Transverse colon (tissue), 4 donors: ENCODE data around the gene TAF15. TPM values are rescaled to one million over a fixed set of nuclear protein-coding genes. Genes with fewer than 3 reads are reported as not detected.

ENCODE experiments used
- DNase-seq: peaks from one replicate; pipeline ENCODE4 v3.0.0-alpha.2; 2019
- H3K27ac ChIP-seq, 4 donors: fragments of 200-600 bp; sonication (generic); 2 replicates each; pipeline ENCODE4 v1.5.1; 2016 to 2018; ENCODE audit warnings: inconsistent platforms in 4 of 4
- H3K27me3 ChIP-seq: fragments of 200-600 bp; sonication (generic); 2 replicates; pipeline ENCODE4 v1.5.1; 2017; ENCODE audit warnings: inconsistent platforms
- H3K36me3 ChIP-seq, 4 donors: fragments of 200-600 bp; sonication (generic); 2 replicates each; pipeline ENCODE4 v1.5.1; 2017 to 2019; ENCODE audit warnings: inconsistent platforms in 4 of 4
- H3K4me1 ChIP-seq, 4 donors: fragments of 200-600 bp; sonication (generic); 2 replicates each; pipeline ENCODE4 v1.5.1; 2017 to 2020; ENCODE audit warnings: inconsistent platforms in 4 of 4
- H3K4me3 ChIP-seq, 4 donors: fragments of 200-600 bp; sonication (generic); 1 replicate in 1 of 4; 2 replicates in 3 of 4; pipeline versions ENCODE4 v1.5.1 to v1.6.1; 2017 to 2019; ENCODE audit warnings: inconsistent platforms in 4 of 4
- H3K9me3 ChIP-seq, 2 donors: fragments of 200-600 bp; sonication (generic); 2 replicates each; pipeline ENCODE4 v1.5.1; 2017 to 2019; ENCODE audit warnings: inconsistent platforms in 2 of 2
- EP300 ChIP-seq: sonication (generic); formaldehyde crosslinking; IDR thresholded peaks from one replicate; pipeline ENCODE4 v1.6.1; 2017; ENCODE audit warnings: antibody characterized with exemption, low read depth
- POLR2A ChIP-seq: fragments of 450-650 bp; IDR thresholded peaks from one replicate; pipeline ENCODE4 v1.6.1; 2016; ENCODE audit warnings: antibody characterized with exemption, mild to moderate bottlenecking, moderate library complexity
- POLR2AphosphoS5 ChIP-seq, 3 donors: sonication (generic); formaldehyde crosslinking; IDR thresholded peaks; one replicate each; pipeline ENCODE4 v1.6.1; 2016; ENCODE audit warnings: antibody characterized with exemption in 3 of 3
- WGBS, 2 donors: methylation state at CpG; one replicate each; pipeline ENCODE4 v1.1.5; 2018; ENCODE audit warnings: low coverage in 1 of 2; 5-methylcytosine and 5-hydroxymethylcytosine counted together
- in situ Hi-C, 4 donors: fragments of 200-750 bp; cut with MboI; loops; one replicate each; pipeline versions ENCODE4 v1.15.0 to v1.15.1; 2017; ENCODE audit warnings: low sequenced_read_pairs in 3 of 4, low pct_ligation_motif_present in 1 of 4, low pct_unique_long_range_greater_than_20kb in 1 of 4
- intact Hi-C: fragments of 100-400 bp; cut with DNase I; formaldehyde crosslinking; loops from one replicate; pipeline ENCODE4 v1.15.1; 2023; ENCODE audit warnings: low total_unique reads
- total RNA-seq, 4 donors: library from RNA; depleted of rRNA; stranded (reverse); fragments of >200 nt; gene quantifications; one replicate each; pipeline ENCODE4 v1.1.0, GENCODE V29; 2016
- TF ChIP-seq, protein P1 (sequence below), 5 experiments: fragments of 200-600 bp in 3 of 5; fragments of 450-650 bp in 2 of 5; sonication (generic) in 3 of 5; IDR thresholded peaks; 1 replicate in 2 of 5; 2 replicates in 3 of 5; pipeline ENCODE4 v1.5.1; 2016 to 2017; ENCODE audit warnings: antibody characterized with exemption in 5 of 5, inconsistent platforms in 3 of 5, mild to moderate bottlenecking in 2 of 5, moderate library complexity in 1 of 5

TAF15 gene
- total RNA-seq, 4 donors from 2014 or later: 13.1 to 74.3 (median 37.9) TPM

DNA sequence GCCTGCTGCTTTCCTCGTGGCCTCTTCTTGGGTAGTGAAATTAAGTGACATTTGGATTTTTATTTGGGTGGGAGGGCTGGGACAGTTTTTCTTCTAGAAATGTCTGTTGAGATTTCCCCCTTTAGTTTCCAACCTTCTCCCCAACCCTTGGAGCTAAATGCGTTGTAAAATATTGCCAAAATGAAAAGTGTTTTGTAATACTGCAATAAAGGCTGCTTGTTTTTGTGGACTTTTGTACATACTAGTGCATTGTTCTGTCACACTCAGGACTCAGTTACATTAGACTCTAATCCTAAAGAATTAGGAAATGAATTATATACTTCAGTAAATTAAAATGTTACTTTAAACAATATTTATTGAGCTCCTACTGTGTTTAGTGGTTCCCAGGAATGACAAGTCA, 37.7 kb downstream of the TAF15 start:
- in situ Hi-C loops: no loop called here

DNA sequence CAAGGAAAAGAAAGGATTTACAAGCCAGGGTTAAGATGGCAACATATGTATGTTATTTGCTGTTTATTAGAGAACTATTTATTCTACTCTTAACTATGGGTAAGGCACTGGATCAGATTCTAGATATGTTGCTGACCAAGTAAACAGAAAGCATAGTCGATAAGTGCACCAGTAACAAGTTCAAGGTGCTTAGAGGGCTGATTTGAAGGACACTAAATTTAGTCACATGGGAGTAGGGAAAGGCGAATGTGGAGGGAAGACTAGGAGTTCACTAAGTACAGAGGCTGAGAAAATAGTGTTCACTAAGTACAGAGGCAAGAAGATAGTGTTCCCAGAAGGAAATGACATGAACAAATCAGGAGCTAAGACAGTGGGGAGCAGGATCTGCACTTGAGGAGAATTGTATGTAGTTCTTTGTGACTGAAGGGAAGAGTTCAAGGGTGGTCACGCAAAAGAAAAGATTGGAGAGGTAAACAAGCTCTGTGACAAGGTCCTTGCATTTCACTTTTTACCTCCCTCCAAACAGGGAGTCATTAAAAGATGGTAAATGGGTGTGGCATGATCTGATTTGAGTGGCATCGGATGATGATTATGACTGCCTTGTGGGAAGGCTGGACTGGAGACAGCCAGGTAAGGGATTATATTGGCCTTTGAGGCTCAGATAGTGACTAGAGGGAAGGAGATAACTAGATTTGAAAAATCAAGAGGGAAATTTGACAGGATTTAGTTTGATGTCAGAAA, 38.5 kb downstream of the TAF15 start:
- intact Hi-C loops (no loop called here), in situ Hi-C loops (no loop called here)
- no peak for TF ChIP-seq POLR2A
- TF ChIP-seq, protein P1, sequence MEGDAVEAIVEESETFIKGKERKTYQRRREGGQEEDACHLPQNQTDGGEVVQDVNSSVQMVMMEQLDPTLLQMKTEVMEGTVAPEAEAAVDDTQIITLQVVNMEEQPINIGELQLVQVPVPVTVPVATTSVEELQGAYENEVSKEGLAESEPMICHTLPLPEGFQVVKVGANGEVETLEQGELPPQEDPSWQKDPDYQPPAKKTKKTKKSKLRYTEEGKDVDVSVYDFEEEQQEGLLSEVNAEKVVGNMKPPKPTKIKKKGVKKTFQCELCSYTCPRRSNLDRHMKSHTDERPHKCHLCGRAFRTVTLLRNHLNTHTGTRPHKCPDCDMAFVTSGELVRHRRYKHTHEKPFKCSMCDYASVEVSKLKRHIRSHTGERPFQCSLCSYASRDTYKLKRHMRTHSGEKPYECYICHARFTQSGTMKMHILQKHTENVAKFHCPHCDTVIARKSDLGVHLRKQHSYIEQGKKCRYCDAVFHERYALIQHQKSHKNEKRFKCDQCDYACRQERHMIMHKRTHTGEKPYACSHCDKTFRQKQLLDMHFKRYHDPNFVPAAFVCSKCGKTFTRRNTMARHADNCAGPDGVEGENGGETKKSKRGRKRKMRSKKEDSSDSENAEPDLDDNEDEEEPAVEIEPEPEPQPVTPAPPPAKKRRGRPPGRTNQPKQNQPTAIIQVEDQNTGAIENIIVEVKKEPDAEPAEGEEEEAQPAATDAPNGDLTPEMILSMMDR (IDR thresholded peaks at IDR 0.05): no peak
- no peak for TF ChIP-seq EP300
- TF ChIP-seq POLR2AphosphoS5 (IDR thresholded peaks at IDR 0.05): no peak
- no peak for DNase-seq
- Histone ChIP-seq H3K4me1 (no peaks in the 10 kb centered on the region), H3K27ac (no peak overlapping the region), H3K4me3 (no peak overlapping the region), H3K36me3 (peaks cover 0 to 45% (median 22%) of the 10 kb centered on the region in 4 donors), H3K9me3 (no peaks in the 10 kb centered on the region), H3K27me3 (no peaks in the 10 kb centered on the region)
- 52 to 60% methylated on average over 4 of the region's 4 CpGs for WGBS, 2 donors

More for the DNA sequence above, 37.7 kb downstream of the TAF15 start:
- TF ChIP-seq POLR2A: no peak
- no peak for TF ChIP-seq POLR2AphosphoS5 (IDR thresholded peaks at IDR 0.05)
- no peak for TF ChIP-seq EP300
- TF ChIP-seq, protein P1 (IDR thresholded peaks at IDR 0.05): no peak
- Histone ChIP-seq H3K27me3 (no peaks in the 10 kb centered on the region), H3K4me1 (no peaks in the 10 kb centered on the region), H3K4me3 (no peak overlapping the region), H3K9me3 (no peaks in the 10 kb centered on the region), H3K36me3 (peaks cover 0 to 53% (median 26%) of the 10 kb centered on the region in 4 donors), H3K27ac (no peak overlapping the region)
- DNase-seq: no peak
- 52 to 54% methylated on average over 2 of the region's 2 CpGs for WGBS, 2 donors
- intact Hi-C loops: no loop called here

DNA sequence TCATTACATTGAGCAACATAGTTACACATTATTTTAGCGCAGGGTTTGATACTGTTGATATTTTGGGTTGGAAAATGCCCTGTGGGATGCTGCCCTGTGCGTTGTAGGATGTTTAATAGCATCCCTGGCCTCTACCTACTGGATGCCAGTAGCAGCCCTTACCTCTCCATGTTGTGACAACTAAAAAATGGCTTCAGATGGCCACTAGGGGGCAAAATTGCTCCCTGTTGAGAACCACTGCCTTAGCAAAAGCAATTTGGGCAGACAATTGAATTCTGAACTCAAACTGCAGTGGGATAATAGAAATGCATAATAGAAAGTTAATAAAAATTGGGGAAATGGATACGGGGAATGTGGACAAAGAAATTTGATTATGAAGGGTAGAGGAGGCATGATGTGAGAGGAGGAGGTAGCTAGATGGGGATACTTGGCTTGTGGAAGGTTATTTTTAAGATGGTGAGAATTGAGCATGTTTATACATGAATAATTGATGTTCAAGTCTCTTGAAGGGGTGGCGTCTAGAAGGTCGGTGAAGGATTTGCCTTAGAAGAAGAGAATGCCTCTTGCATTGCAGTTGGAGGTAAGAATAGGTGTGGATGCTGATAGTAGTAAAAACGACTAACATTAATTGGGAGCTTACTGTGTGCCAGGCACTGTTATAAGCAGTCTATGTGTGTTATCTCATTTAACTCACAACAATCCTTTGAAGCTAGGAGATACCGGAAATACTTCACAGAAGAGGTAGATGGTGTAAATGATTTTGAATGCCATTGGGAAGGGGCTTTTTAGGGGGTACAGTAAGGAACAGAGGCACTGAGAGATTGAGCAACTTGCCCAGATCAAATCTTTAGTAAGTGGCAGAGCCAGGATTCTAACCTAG, 40.4 kb downstream of the TAF15 start:
- peak; percentile 43 for DNase-seq
- intact Hi-C loops: loop anchor here (1.0 kb wide), 1 partner anchor 20 kb away; no protein-coding TSS in a partner anchor
- Histone ChIP-seq H3K36me3 (peaks cover 0 to 25% (median 12%) of the 10 kb centered on the region in 4 donors), H3K9me3 (no peaks in the 10 kb centered on the region), H3K27me3 (no peaks in the 10 kb centered on the region), H3K4me1 (no peaks in the 10 kb centered on the region), H3K4me3 (no peak overlapping the region), H3K27ac (no peak overlapping the region)
- TF ChIP-seq POLR2AphosphoS5 (IDR thresholded peaks at IDR 0.05): no peak
- TF ChIP-seq, protein P1 (IDR thresholded peaks at IDR 0.05): peak; percentile 55 to 77 (median 69)
- in situ Hi-C loops: no loop called here
- WGBS, 2 donors: 71 to 77% methylated on average over 7 of the region's 7 CpGs

DNA sequence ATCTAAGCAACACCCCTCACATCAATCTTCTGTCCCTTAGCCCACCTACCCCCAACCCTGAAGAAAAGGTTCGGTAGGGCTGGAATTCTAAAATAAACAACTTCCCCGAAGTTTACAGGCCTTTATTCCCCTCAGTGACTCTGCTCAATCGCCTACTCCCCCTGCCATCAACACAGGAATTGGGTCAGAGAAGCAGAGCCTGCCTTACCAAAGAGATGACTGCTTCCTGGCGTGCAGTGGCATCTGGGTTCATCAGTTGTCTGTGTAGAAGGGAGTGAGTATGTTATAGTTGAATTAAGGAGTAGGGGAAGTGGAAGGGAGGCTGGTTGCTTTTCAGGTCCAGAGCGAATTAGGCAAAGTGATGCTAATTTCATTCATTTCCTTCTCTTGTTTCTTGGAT, 46.7 kb downstream of the TAF15 start:
- Histone ChIP-seq H3K27ac (no peak overlapping the region), H3K27me3 (no peaks in the 10 kb centered on the region), H3K4me1 (no peaks in the 10 kb centered on the region), H3K9me3 (no peaks in the 10 kb centered on the region), H3K36me3 (no peaks in the 10 kb centered on the region), H3K4me3 (no peak overlapping the region)
- TF ChIP-seq, protein P1 (IDR thresholded peaks at IDR 0.05): no peak
- no peak for TF ChIP-seq EP300
- no peak for TF ChIP-seq POLR2AphosphoS5 (IDR thresholded peaks at IDR 0.05)
- TF ChIP-seq POLR2A: no peak
- intact Hi-C loops: no loop called here
- 76 to 100% methylated on average over 1 to 5 of the region's 5 CpGs for whole genome bisulfite sequencing, 2 donors
- no peak for DNase-seq
- in situ Hi-C loops: no loop called here
